Inflammatory macrophage treated with lipopolysaccharide for 4 hours (primary cell): ENCODE data around the gene DNAJC27.
"Not testable (repeated sequence)": the region's sequence is repeated elsewhere in the genome, so short reads cannot be mapped to it uniquely, and the experiment has no call there.

Experiments
- DNase-seq: peaks from one replicate; pipeline ENCODE4 v3.0.0-alpha.2; 2020

The DNAJC27 gene

GRCh38 chr2:24971536-24972314 is at the start of gene DNAJC27:
DNAJC27 (minus strand) TSS chr2:24971955; CDS start chr2:24971904, 51 bp downstream.
- peak; percentile 99 for DNase-seq

GRCh38 chr2:25018681-25019080 is 46.9 kb upstream of the DNAJC27 start:
- no peak for DNase-seq

GRCh38 chr2:25014631-25015030 is 42.9 kb upstream of the DNAJC27 start:
- DNase-seq, result no peak

- DNase-seq, result not testable (repeated sequence)
Measured at GRCh38 chr2:25011342-25011741, 39.6 kb upstream of the DNAJC27 start.

GRCh38 chr2:25009954-25010353 is 38.2 kb upstream of the DNAJC27 start:
- DNase-seq, result peak; percentile 48

GRCh38 chr2:25002066-25002465 is 30.3 kb upstream of the DNAJC27 start:
- DNase-seq, result no peak

GRCh38 chr2:25001325-25001637 is 29.5 kb upstream of the DNAJC27 start:
- no peak for DNase-seq

- no peak for DNase-seq
Measured at GRCh38 chr2:25000503-25001324, 29.0 kb upstream of the DNAJC27 start.

GRCh38 chr2:25000036-25000435 is 28.3 kb upstream of the DNAJC27 start:
- DNase-seq, result no peak

- DNase-seq, result not testable (repeated sequence)
Measured at GRCh38 chr2:24999097-24999496, 27.3 kb upstream of the DNAJC27 start.

GRCh38 chr2:24994146-24994724 is 22.5 kb upstream of the DNAJC27 start:
- DNase-seq, result no peak

GRCh38 chr2:24993406-24994145 is 21.8 kb upstream of the DNAJC27 start:
- DNase-seq, result no peak

- DNase-seq, result no peak
Measured at GRCh38 chr2:24986372-24986771, 14.6 kb upstream of the DNAJC27 start.

GRCh38 chr2:24985511-24985910 is 13.8 kb upstream of the DNAJC27 start:
- no peak for DNase-seq

- DNase-seq, result no peak
Measured at GRCh38 chr2:24984912-24985311, 13.2 kb upstream of the DNAJC27 start.

GRCh38 chr2:24981411-24982136 is 9.8 kb upstream of the DNAJC27 start:
- no peak for DNase-seq

GRCh38 chr2:24978661-24979060 is 6.9 kb upstream of the DNAJC27 start:
- no peak for DNase-seq

- DNase-seq, result no peak
Measured at GRCh38 chr2:24977631-24978030, 5.9 kb upstream of the DNAJC27 start.

GRCh38 chr2:24973812-24974211 is 2.1 kb upstream of the DNAJC27 start:
- DNase-seq, result no peak

GRCh38 chr2:24972315-24972961 is 683 bp upstream of the DNAJC27 start:
- DNase-seq, result peak; percentile 27

GRCh38 chr2:24971286-24971535 is 544 bp downstream of the DNAJC27 start:
- peak; percentile 15 for DNase-seq
